Measurements from ENCODE around the gene FGF4. TPM values are rescaled to one million over a fixed set of nuclear protein-coding genes. Genes with fewer than 3 reads are reported as not detected.

The FGF4 gene
- total and polyA plus RNA-seq, 4 donors, result not detected

DNA sequence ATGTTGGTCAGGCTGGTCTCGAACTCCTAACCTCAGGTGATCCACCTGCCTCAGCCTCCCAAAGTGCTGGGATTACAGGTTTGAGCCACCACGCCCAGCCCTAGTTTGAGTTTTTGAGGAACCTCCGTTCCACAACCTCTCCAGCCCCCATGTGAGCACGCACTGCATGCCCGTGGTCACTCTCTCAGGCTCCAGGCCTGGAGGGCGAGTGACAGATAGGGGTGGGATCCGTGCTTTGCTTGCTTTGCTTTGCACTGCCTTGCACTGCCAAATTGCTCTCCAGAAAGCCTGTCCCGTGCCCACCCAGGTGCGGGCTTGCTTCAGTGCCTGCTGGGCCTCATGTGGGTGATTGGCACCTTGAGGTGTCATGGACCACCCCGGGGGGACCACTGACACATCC, 29.9 kb downstream of the FGF4 start:
- Histone ChIP-seq H3K9ac (ENCODE audit: low read depth in 1 of 2, low read length in 2 of 2) (no peak overlapping the region), H3K27ac (ENCODE audit: low read depth in 1 of 2, low read length in 2 of 2) (no peak overlapping the region), H3K36me3 (ENCODE audit: control insufficient read depth in 4 of 4, insufficient read depth in 3 of 4, low read depth in 1 of 4, low read length in 3 of 4) (no peaks in the 10 kb centered on the region), H3K9me3 (ENCODE audit: control insufficient read depth in 4 of 4, low read length in 3 of 4) (no peaks in the 10 kb centered on the region), H3K27me3 (ENCODE audit: control insufficient read depth in 4 of 4, insufficient read depth in 4 of 4, low read length in 3 of 4) (no peaks in the 10 kb centered on the region), H3K4me1 (ENCODE audit: control insufficient read depth in 4 of 4, insufficient read depth in 4 of 4, low read length in 3 of 4) (no peaks in the 10 kb centered on the region), H3K4me3 (ENCODE audit: low read depth in 1 of 3, low read length in 3 of 3) (no peak overlapping the region)
- no peak for TF ChIP-seq RAD21 (IDR thresholded peaks at IDR 0.05)
- no peak for TF ChIP-seq MAX (IDR thresholded peaks at IDR 0.05)
- no peak for TF ChIP-seq CTCF (IDR thresholded peaks at IDR 0.05; ENCODE audit: low read depth, low read length, missing input control)
- TF ChIP-seq SP1 (IDR thresholded peaks at IDR 0.05), result no peak
- no peak for TF ChIP-seq GABPA (IDR thresholded peaks at IDR 0.05 in 1 of 2, conservative IDR thresholded peaks at IDR 0.05 in 1 of 2)
- no peak for TF ChIP-seq NR2F2 (IDR thresholded peaks at IDR 0.05)
- no peak for TF ChIP-seq FOXA1 (IDR thresholded peaks at IDR 0.05)
- no peak for TF ChIP-seq RXRA (IDR thresholded peaks at IDR 0.05)
- TF ChIP-seq FOXA2 (IDR thresholded peaks at IDR 0.05), result no peak
- TF ChIP-seq HNF4A (conservative IDR thresholded peaks at IDR 0.05), result no peak
- no peak for TF ChIP-seq REST (IDR thresholded peaks at IDR 0.05)
- TF ChIP-seq ZBTB33 (IDR thresholded peaks at IDR 0.05), result no peak
- TF ChIP-seq, protein P1, sequence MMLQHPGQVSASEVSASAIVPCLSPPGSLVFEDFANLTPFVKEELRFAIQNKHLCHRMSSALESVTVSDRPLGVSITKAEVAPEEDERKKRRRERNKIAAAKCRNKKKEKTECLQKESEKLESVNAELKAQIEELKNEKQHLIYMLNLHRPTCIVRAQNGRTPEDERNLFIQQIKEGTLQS (IDR thresholded peaks at IDR 0.05), result no peak
- no peak for TF ChIP-seq EGR1 (IDR thresholded peaks at IDR 0.05; ENCODE audit: low read depth in 2 of 2)
- no peak for TF ChIP-seq TAF1 (conservative IDR thresholded peaks at IDR 0.05)
- TF ChIP-seq YY1 (IDR thresholded peaks at IDR 0.05), result no peak
- no peak for TF ChIP-seq JUND (IDR thresholded peaks at IDR 0.05)
- no peak for TF ChIP-seq HNF4G (IDR thresholded peaks at IDR 0.05)
- DNase-seq (ENCODE audit: low spot score), result no peak
- WGBS, result 88% methylated on average over 10 of the region's 10 CpGs
